GM23338 (cell line): ENCODE measurements around the gene FAM83C. TPM values are rescaled to one million over a fixed set of nuclear protein-coding genes. Genes with fewer than 3 reads are reported as not detected.

Experiments used
- ATAC-seq: fragments of 200-7000 bp; cut with Tn5 transposase; 3 replicates; pipeline ENCODE4 v1.9.1; 2020
- DNase-seq: peaks from one replicate; pipeline ENCODE4 v3.0.0-alpha.2; 2015; ENCODE audit warnings: low spot score
- H2AFZ ChIP-seq: fragments of 200-600 bp; sonication (generic); 2 replicates; pipeline ENCODE4 v1.8.0; 2016; ENCODE audit warnings: antibody characterized with exemption, mild to moderate bottlenecking, moderate library complexity
- H3F3A ChIP-seq: fragments of 200-600 bp; sonication (generic); replicated peaks from 2 replicates; pipeline ENCODE4 v1.8.0; 2017; ENCODE audit warnings: antibody characterized with exemption, mixed run types, low read depth
- H3K27ac ChIP-seq: fragments of 200-600 bp; sonication (generic); 2 replicates; pipeline ENCODE4 v1.6.1; 2016; ENCODE audit warnings: low read depth
- H3K27me3 ChIP-seq: fragments of 200-600 bp; sonication (generic); 2 replicates; pipeline ENCODE4 v1.8.0; 2016; ENCODE audit warnings: mild to moderate bottlenecking, mixed run types, moderate library complexity; ENCODE audit not compliant: insufficient read depth
- H3K36me3 ChIP-seq: fragments of 200-600 bp; sonication (generic); 2 replicates; pipeline ENCODE4 v1.8.0; 2016; ENCODE audit warnings: mild to moderate bottlenecking; ENCODE audit not compliant: insufficient read depth
- H3K4me1 ChIP-seq: fragments of 200-600 bp; sonication (generic); 2 replicates; pipeline ENCODE4 v1.8.0; 2016; ENCODE audit warnings: mild to moderate bottlenecking, moderate library complexity; ENCODE audit not compliant: insufficient read depth
- H3K4me2 ChIP-seq: fragments of 200-600 bp; sonication (generic); 2 replicates; pipeline ENCODE4 v1.7.1; 2017; ENCODE audit warnings: mixed run types
- H3K4me3 ChIP-seq: fragments of 200-600 bp; sonication (generic); 2 replicates; pipeline ENCODE4 v1.6.1; 2016; ENCODE audit warnings: mixed run types
- H3K79me2 ChIP-seq: fragments of 200-600 bp; sonication (generic); replicated peaks from 2 replicates; pipeline ENCODE4 v1.8.0; 2017; ENCODE audit warnings: mild to moderate bottlenecking; ENCODE audit not compliant: insufficient read depth
- H3K9me2 ChIP-seq: fragments of 200-600 bp; sonication (generic); 2 replicates; pipeline ENCODE4 v1.8.0; 2017; ENCODE audit not compliant: insufficient read depth
- H4K20me1 ChIP-seq: fragments of 200-600 bp; sonication (generic); replicated peaks from 2 replicates; pipeline ENCODE4 v1.8.0; 2017; ENCODE audit warnings: mild to moderate bottlenecking; ENCODE audit not compliant: insufficient read depth
- H3K27ac Mint-ChIP-seq: 2 replicates; pipeline ENCODE4 v1.8.0; 2020; ENCODE audit warnings: inconsistent platforms, mild to moderate bottlenecking, moderate library complexity, mixed read lengths
- H3K27me3 Mint-ChIP-seq: 3 replicates; pipeline ENCODE4 v1.8.0; 2022; ENCODE audit warnings: low read depth, mild to moderate bottlenecking, moderate library complexity, mixed read lengths, inconsistent platforms; ENCODE audit not compliant: insufficient read depth, poor library complexity
- H3K36me3 Mint-ChIP-seq: 3 replicates; pipeline ENCODE4 v1.8.0; 2021; ENCODE audit warnings: low read depth, mild to moderate bottlenecking, inconsistent platforms, moderate library complexity, mixed read lengths
- H3K4me1 Mint-ChIP-seq: 3 replicates; pipeline ENCODE4 v1.8.0; 2020; ENCODE audit warnings: mild to moderate bottlenecking, inconsistent platforms, mixed read lengths
- H3K4me3 Mint-ChIP-seq: 3 replicates; pipeline ENCODE4 v1.8.0; 2021; ENCODE audit warnings: moderate library complexity, mild to moderate bottlenecking, inconsistent platforms, mixed read lengths
- H3K9me3 Mint-ChIP-seq: 3 replicates; pipeline ENCODE4 v1.8.0; 2020; ENCODE audit warnings: moderate library complexity, mild to moderate bottlenecking, inconsistent platforms, mixed read lengths
- ETS1 ChIP-seq: IDR thresholded peaks from 2 replicates; pipeline ENCODE4 v1.6.1; 2016; ENCODE audit warnings: antibody characterized with exemption
- EZH2 ChIP-seq: fragments of 200-600 bp; sonication (generic); IDR thresholded peaks from one replicate; pipeline ENCODE4 v1.8.0; 2017; ENCODE audit warnings: antibody characterized with exemption, mild to moderate bottlenecking, low read depth; ENCODE audit not compliant: unreplicated experiment
- EZH2phosphoT487 ChIP-seq: fragments of 200-600 bp; sonication (generic); IDR thresholded peaks from one replicate; pipeline ENCODE4 v1.8.1; 2018; ENCODE audit warnings: antibody characterized with exemption; ENCODE audit not compliant: unreplicated experiment
- JUNB ChIP-seq: IDR thresholded peaks from one replicate; pipeline ENCODE4 v1.6.1; 2016; ENCODE audit warnings: antibody characterized with exemption; ENCODE audit not compliant: unreplicated experiment
- REST ChIP-seq: IDR thresholded peaks from one replicate; pipeline ENCODE4 v1.6.1; 2018; ENCODE audit warnings: antibody characterized with exemption; ENCODE audit not compliant: unreplicated experiment
- STAT1 ChIP-seq: IDR thresholded peaks from one replicate; pipeline ENCODE4 v1.6.1; 2016; ENCODE audit warnings: antibody characterized with exemption; ENCODE audit not compliant: unreplicated experiment
- ZNF114 ChIP-seq: fragments of 250-450 bp; sonication (Bioruptor Pico); IDR thresholded peaks from 2 replicates; pipeline ENCODE4 v1.5.0; 2020; ENCODE audit warnings: mild to moderate bottlenecking, moderate library complexity
- ZNF331 ChIP-seq: fragments of 250-450 bp; sonication (Bioruptor Pico); IDR thresholded peaks from 2 replicates; pipeline ENCODE4 v1.5.0; 2020; ENCODE audit warnings: low read depth, mild to moderate bottlenecking, moderate library complexity
- polyA plus RNA-seq: library from polyadenylated mRNA; unstranded; fragments of >200 nt; fragmentation: Nextera tagmentation; extraction: Ambion mirVana; gene quantifications from 2 replicates; pipeline ENCODE4 v1.2.1, GENCODE V29; 2016
- total RNA-seq: library from RNA; depleted of rRNA; stranded (reverse); fragments of >200 nt; shearing (Covaris generic); gene quantifications from 2 replicates; pipeline ENCODE4 v1.2.3, GENCODE V29; 2014
- TF ChIP-seq, protein P1 (sequence below): fragments of 250-450 bp; sonication (Bioruptor Pico); IDR thresholded peaks from 2 replicates; pipeline ENCODE4 v1.5.0; 2020; ENCODE audit warnings: mild to moderate bottlenecking, moderate library complexity

Gene FAM83C
- total and polyA plus RNA-seq, 2 experiments from 2014 or later: 0.10 TPM; not detected in 1

GRCh38 chr20:35305682-35306556, 13.7 kb upstream of the FAM83C start (continued):
- TF ChIP-seq, protein P1, sequence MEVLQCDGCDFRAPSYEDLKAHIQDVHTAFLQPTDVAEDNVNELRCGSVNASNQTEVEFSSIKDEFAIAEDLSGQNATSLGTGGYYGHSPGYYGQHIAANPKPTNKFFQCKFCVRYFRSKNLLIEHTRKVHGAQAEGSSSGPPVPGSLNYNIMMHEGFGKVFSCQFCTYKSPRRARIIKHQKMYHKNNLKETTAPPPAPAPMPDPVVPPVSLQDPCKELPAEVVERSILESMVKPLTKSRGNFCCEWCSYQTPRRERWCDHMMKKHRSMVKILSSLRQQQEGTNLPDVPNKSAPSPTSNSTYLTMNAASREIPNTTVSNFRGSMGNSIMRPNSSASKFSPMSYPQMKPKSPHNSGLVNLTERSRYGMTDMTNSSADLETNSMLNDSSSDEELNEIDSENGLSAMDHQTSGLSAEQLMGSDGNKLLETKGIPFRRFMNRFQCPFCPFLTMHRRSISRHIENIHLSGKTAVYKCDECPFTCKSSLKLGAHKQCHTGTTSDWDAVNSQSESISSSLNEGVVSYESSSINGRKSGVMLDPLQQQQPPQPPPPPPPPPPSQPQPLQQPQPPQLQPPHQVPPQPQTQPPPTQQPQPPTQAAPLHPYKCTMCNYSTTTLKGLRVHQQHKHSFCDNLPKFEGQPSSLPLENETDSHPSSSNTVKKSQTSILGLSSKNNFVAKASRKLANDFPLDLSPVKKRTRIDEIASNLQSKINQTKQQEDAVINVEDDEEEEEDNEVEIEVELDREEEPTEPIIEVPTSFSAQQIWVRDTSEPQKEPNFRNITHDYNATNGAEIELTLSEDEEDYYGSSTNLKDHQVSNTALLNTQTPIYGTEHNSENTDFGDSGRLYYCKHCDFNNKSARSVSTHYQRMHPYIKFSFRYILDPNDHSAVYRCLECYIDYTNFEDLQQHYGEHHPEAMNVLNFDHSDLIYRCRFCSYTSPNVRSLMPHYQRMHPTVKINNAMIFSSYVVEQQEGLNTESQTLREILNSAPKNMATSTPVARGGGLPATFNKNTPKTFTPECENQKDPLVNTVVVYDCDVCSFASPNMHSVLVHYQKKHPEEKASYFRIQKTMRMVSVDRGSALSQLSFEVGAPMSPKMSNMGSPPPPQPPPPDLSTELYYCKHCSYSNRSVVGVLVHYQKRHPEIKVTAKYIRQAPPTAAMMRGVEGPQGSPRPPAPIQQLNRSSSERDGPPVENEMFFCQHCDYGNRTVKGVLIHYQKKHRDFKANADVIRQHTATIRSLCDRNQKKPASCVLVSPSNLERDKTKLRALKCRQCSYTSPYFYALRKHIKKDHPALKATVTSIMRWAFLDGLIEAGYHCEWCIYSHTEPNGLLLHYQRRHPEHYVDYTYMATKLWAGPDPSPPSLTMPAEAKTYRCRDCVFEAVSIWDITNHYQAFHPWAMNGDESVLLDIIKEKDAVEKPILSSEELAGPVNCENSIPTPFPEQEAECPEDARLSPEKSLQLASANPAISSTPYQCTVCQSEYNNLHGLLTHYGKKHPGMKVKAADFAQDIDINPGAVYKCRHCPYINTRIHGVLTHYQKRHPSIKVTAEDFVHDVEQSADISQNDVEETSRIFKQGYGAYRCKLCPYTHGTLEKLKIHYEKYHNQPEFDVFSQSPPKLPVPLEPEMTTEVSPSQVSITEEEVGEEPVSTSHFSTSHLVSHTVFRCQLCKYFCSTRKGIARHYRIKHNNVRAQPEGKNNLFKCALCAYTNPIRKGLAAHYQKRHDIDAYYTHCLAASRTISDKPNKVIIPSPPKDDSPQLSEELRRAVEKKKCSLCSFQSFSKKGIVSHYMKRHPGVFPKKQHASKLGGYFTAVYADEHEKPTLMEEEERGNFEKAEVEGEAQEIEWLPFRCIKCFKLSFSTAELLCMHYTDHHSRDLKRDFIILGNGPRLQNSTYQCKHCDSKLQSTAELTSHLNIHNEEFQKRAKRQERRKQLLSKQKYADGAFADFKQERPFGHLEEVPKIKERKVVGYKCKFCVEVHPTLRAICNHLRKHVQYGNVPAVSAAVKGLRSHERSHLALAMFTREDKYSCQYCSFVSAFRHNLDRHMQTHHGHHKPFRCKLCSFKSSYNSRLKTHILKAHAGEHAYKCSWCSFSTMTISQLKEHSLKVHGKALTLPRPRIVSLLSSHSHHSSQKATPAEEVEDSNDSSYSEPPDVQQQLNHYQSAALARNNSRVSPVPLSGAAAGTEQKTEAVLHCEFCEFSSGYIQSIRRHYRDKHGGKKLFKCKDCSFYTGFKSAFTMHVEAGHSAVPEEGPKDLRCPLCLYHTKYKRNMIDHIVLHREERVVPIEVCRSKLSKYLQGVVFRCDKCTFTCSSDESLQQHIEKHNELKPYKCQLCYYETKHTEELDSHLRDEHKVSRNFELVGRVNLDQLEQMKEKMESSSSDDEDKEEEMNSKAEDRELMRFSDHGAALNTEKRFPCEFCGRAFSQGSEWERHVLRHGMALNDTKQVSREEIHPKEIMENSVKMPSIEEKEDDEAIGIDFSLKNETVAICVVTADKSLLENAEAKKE (CRISPR knock-in tag): no peak
- TF ChIP-seq STAT1: no peak
- no peak for TF ChIP-seq EZH2

DNA sequence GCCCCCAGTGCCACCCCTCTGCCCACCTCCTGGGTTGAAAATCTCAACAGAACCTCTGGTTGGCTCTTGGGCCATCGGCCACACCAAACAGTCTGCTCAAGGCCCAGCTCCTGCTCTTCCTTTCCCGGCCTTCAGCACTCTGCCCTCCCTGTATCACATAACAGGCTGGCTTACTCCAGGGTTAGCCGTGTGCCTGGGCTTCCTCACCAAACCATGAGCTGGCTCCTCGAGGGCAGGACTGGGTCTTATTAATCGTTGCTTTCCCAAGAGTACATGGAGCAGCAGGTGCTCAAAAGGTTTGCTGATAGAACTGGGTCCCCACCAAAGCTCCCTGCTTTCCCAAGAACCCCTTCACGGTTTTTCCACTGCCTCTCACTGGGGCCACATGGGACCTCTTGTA, 12.7 kb upstream of the FAM83C start:
- no peaks in the 10 kb centered on the region for H3K79me2 ChIP-seq
- peaks cover 6% of the 10 kb centered on the region for H3K27me3 Mint-ChIP-seq
- H3K9me3 Mint-ChIP-seq: no peaks in the 10 kb centered on the region
- H3K27me3 ChIP-seq: no peaks in the 10 kb centered on the region
- H3K4me1 Mint-ChIP-seq: peaks cover 19% of the 10 kb centered on the region; the same call in 2 of the 3 replicates
- peaks cover 9% of the 10 kb centered on the region for H3K4me1 ChIP-seq
- no peak overlapping the region for H2AFZ ChIP-seq
- H3K36me3 ChIP-seq: no peaks in the 10 kb centered on the region
- no peaks in the 10 kb centered on the region for H4K20me1 ChIP-seq
- no peak overlapping the region for H3K27ac ChIP-seq
- DNase-seq (no peak), ATAC-seq (no peak)
- H3K9me2 ChIP-seq: no peaks in the 10 kb centered on the region
- H3K4me3 Mint-ChIP-seq: peak overlapping the region; percentile 5; the same call in 1 of the 3 replicates
- H3K36me3 Mint-ChIP-seq: peaks cover 7% of the 10 kb centered on the region; the same call in 1 of the 3 replicates
- no peak overlapping the region; the same call in 1 of the 2 replicates for H3K27ac Mint-ChIP-seq
- peaks cover 9% of the 10 kb centered on the region; the same call in 1 of the 2 replicates for H3F3A ChIP-seq
- H3K4me3 ChIP-seq: no peak overlapping the region
- H3K4me2 ChIP-seq: no peak overlapping the region
- TF ChIP-seq EZH2phosphoT487 (no peak), ETS1 (no peak), ZNF331 (CRISPR knock-in tag) (no peak), JUNB (no peak), ZNF114 (CRISPR knock-in tag) (no peak), REST (no peak)
